ENCODE data around the gene IPO4. TPM values are rescaled to one million over a fixed set of nuclear protein-coding genes. Genes with fewer than 3 reads are reported as not detected.

Gene IPO4
- total and polyA plus RNA-seq, 4 donors: 13.6 to 32.9 (median 23.0) TPM

DNA sequence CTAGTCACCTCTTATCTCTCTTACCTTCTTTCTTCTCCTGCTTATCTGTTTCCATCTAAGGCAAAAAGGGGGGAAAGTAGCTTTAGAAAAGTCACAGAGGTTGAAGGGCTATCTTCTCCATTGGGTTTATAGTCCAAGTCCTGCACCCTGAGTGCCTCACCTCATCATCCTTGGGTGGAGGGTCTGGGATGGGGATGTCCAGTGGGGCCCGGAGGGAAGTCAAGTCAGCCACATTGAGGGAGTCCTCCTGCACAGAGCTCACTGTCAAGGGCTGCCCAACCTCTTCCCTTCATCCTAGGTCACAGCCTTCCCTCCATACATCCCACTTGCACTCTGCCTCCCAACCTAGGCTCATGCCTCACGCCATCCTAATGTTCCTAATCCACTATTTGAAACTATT is 43.4 kb downstream of the IPO4 start:
- Histone ChIP-seq H3K4me3 (ENCODE audit: low read depth in 1 of 3, low read length in 3 of 3) (no peak overlapping the region), H3K9ac (ENCODE audit: low read depth in 1 of 2, low read length in 2 of 2) (no peak overlapping the region), H3K4me1 (ENCODE audit: control insufficient read depth in 4 of 4, insufficient read depth in 4 of 4, low read length in 3 of 4) (peaks cover 3 to 50% (median 30%) of the 10 kb centered on the region in 4 donors), H3K36me3 (ENCODE audit: control insufficient read depth in 4 of 4, insufficient read depth in 3 of 4, low read depth in 1 of 4, low read length in 3 of 4) (peaks cover 4 to 20% (median 15%) of the 10 kb centered on the region in 4 donors), H3K27me3 (ENCODE audit: control insufficient read depth in 4 of 4, insufficient read depth in 4 of 4, low read length in 3 of 4) (no peaks in the 10 kb centered on the region), H3K9me3 (ENCODE audit: control insufficient read depth in 4 of 4, low read length in 3 of 4) (no peaks in the 10 kb centered on the region), H3K27ac (ENCODE audit: low read depth in 1 of 2, low read length in 2 of 2) (no peak overlapping the region)
- TF ChIP-seq HNF4G (IDR thresholded peaks at IDR 0.05): no peak
- no peak for TF ChIP-seq ATF3 (IDR thresholded peaks at IDR 0.05)
- no peak for TF ChIP-seq EGR1 (IDR thresholded peaks at IDR 0.05; ENCODE audit: low read depth in 2 of 2)
- 93% methylated on average over 2 of the region's 2 CpGs for WGBS
- DNase-seq (ENCODE audit: low spot score): no peak

- H3K4me3 ChIP-seq (ENCODE audit: low read depth in 1 of 3, low read length in 3 of 3): no peak overlapping the region
- H3K27ac ChIP-seq (ENCODE audit: low read depth in 1 of 2, low read length in 2 of 2): no peak overlapping the region
- peaks cover 3 to 49% (median 32%) of the 10 kb centered on the region in 4 donors for H3K4me1 ChIP-seq (ENCODE audit: control insufficient read depth in 4 of 4, insufficient read depth in 4 of 4, low read length in 3 of 4)
- no peak overlapping the region for H3K9ac ChIP-seq (ENCODE audit: low read depth in 1 of 2, low read length in 2 of 2)
- H3K36me3 ChIP-seq (ENCODE audit: control insufficient read depth in 4 of 4, insufficient read depth in 3 of 4, low read depth in 1 of 4, low read length in 3 of 4): peaks cover 3 to 13% (median 8%) of the 10 kb centered on the region in 4 donors
- TF ChIP-seq HNF4G (IDR thresholded peaks at IDR 0.05) (no peak), TAF1 (conservative IDR thresholded peaks at IDR 0.05) (no peak), SP1 (IDR thresholded peaks at IDR 0.05) (no peak), REST (IDR thresholded peaks at IDR 0.05) (no peak), HNF4A (conservative IDR thresholded peaks at IDR 0.05) (no peak), RAD21 (IDR thresholded peaks at IDR 0.05) (no peak), YY1 (IDR thresholded peaks at IDR 0.05) (no peak), RXRA (IDR thresholded peaks at IDR 0.05) (no peak), JUND (IDR thresholded peaks at IDR 0.05) (no peak), EGR1 (IDR thresholded peaks at IDR 0.05; ENCODE audit: low read depth in 2 of 2) (no peak), FOXA1 (IDR thresholded peaks at IDR 0.05) (no peak)
- TF ChIP-seq, protein P1, sequence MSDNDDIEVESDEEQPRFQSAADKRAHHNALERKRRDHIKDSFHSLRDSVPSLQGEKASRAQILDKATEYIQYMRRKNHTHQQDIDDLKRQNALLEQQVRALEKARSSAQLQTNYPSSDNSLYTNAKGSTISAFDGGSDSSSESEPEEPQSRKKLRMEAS (IDR thresholded peaks at IDR 0.05): no peak
- TF ChIP-seq, protein P2, sequence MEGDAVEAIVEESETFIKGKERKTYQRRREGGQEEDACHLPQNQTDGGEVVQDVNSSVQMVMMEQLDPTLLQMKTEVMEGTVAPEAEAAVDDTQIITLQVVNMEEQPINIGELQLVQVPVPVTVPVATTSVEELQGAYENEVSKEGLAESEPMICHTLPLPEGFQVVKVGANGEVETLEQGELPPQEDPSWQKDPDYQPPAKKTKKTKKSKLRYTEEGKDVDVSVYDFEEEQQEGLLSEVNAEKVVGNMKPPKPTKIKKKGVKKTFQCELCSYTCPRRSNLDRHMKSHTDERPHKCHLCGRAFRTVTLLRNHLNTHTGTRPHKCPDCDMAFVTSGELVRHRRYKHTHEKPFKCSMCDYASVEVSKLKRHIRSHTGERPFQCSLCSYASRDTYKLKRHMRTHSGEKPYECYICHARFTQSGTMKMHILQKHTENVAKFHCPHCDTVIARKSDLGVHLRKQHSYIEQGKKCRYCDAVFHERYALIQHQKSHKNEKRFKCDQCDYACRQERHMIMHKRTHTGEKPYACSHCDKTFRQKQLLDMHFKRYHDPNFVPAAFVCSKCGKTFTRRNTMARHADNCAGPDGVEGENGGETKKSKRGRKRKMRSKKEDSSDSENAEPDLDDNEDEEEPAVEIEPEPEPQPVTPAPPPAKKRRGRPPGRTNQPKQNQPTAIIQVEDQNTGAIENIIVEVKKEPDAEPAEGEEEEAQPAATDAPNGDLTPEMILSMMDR (IDR thresholded peaks at IDR 0.05; ENCODE audit: low read depth, low read length, missing input control): no peak
- TF ChIP-seq, protein P3, sequence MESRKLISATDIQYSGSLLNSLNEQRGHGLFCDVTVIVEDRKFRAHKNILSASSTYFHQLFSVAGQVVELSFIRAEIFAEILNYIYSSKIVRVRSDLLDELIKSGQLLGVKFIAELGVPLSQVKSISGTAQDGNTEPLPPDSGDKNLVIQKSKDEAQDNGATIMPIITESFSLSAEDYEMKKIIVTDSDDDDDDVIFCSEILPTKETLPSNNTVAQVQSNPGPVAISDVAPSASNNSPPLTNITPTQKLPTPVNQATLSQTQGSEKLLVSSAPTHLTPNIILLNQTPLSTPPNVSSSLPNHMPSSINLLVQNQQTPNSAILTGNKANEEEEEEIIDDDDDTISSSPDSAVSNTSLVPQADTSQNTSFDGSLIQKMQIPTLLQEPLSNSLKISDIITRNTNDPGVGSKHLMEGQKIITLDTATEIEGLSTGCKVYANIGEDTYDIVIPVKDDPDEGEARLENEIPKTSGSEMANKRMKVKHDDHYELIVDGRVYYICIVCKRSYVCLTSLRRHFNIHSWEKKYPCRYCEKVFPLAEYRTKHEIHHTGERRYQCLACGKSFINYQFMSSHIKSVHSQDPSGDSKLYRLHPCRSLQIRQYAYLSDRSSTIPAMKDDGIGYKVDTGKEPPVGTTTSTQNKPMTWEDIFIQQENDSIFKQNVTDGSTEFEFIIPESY (IDR thresholded peaks at IDR 0.05): no peak
- H3K27me3 ChIP-seq (ENCODE audit: control insufficient read depth in 4 of 4, insufficient read depth in 4 of 4, low read length in 3 of 4): no peaks in the 10 kb centered on the region
- WGBS: 91% methylated on average over 1 of the region's 1 CpG
- DNase-seq (ENCODE audit: low spot score): no peak
- no peaks in the 10 kb centered on the region for H3K9me3 ChIP-seq (ENCODE audit: control insufficient read depth in 4 of 4, low read length in 3 of 4)
Observed at GRCh38 chr14:24144451-24144850, 44.2 kb downstream of the IPO4 start.

All from liver (tissue), 9 donors.